ENCODE measurements around the gene PLEKHG4. TPM values are rescaled to one million over a fixed set of nuclear protein-coding genes. Genes with fewer than 3 reads are reported as not detected.

PLEKHG4 gene
- total RNA-seq, 1 experiment from 2014 or later = 14.0 TPM

DNA sequence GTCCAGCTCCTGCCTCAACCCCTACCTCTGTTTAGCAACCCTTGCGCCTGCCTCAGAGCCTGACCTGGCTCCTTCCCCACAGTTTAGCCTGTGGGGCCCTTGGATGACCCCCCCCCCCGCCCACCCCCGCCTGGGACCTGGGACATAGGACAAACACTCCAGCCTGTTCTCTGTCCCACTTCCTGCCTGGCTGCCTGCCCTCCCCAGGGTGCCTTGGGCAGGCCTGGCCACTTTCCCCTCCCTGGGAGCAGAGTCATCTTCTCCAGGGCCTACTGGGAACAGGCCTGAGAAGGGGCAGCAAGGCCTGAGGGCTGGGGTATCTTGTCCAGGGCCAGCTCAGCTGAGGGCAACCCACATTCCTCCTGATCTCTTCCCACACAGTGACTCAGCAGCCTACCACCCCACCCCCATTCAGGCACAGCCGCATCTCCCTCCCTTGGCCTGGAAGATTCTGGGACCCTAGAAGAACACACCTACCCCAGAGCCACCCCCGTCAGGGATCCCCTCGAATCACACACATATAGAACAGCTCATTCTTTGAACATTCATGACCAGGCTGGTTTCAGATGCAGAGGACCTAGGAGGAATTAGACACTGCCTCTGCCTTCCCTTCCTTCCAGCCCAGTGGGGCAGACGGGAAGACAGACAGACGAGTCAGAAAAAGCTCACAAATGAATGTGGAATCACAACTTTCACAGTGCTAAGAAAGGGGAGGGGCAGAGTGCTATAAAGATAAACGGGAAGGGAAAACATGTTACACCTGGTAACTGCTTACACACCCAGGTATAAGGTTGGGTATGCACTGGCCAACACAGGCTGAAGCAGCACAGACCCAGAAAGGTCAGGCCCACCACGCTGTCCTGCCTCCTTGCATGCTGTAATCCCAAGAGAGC is 38.1 kb upstream of the PLEKHG4 start:
- Histone ChIP-seq H4K20me1 (ENCODE audit: insufficient read depth) (no peaks in the 10 kb centered on the region), H3K27ac (peak overlapping the region; percentile 84), H3K9me2 (ENCODE audit: insufficient read depth) (no peaks in the 10 kb centered on the region), H3K4me2 (peak overlapping the region; percentile 65), H3F3A (ENCODE audit: insufficient read depth, low read depth) (peaks cover 83% of the 10 kb centered on the region), H3K27me3 (ENCODE audit: insufficient read depth, low read depth) (no peaks in the 10 kb centered on the region), H3K36me3 (ENCODE audit: low read depth) (peaks cover 7% of the 10 kb centered on the region; the same call in 1 of the 2 replicates), H3K9me3 (ENCODE audit: insufficient read depth, low read depth) (no peaks in the 10 kb centered on the region), H3K4me3 (peak overlapping the region; percentile 13; the same call in 1 of the 2 replicates), H2AFZ (no peak overlapping the region), H3K4me1 (replicated peaks; ENCODE audit: insufficient read depth) (peaks cover 64% of the 10 kb centered on the region), H3K79me2 (ENCODE audit: low read depth) (peaks cover 57% of the 10 kb centered on the region)
- POLR2A ChIA-PET (ENCODE audit: unreplicated experiment) = interaction anchor here (0.6 to 0.8 kb wide), 5 partner anchors 28 to 321 kb away, joined by 3 to 12 read pairs (median 4); partner anchors contain the start of genes CTCF, FBXL8 and TRADD
- intact Hi-C loops (cut with micrococcal nuclease; ENCODE audit: unreplicated experiment) = loop anchor here (1.0 to 10.0 kb wide), 2 partner anchors 14 to 994 kb away; partner anchors contain the start of genes ESRP2 and TMEM208
- CTCF ChIA-PET = interaction anchor here (0.6 to 1.2 kb wide), 2 partner anchors 97 to 188 kb away, joined by 3 to 4 read pairs; no protein-coding TSS in a partner anchor
- peak; percentile 84 to 90 for DNase-seq
- BruUV-seq (replicated peaks) = no TSS peak
- TF ChIP-seq EZH2 (IDR thresholded peaks at IDR 0.05; ENCODE audit: low read depth) (no peak), CTCF (conservative IDR thresholded peaks at IDR 0.05) (no peak)

DNA sequence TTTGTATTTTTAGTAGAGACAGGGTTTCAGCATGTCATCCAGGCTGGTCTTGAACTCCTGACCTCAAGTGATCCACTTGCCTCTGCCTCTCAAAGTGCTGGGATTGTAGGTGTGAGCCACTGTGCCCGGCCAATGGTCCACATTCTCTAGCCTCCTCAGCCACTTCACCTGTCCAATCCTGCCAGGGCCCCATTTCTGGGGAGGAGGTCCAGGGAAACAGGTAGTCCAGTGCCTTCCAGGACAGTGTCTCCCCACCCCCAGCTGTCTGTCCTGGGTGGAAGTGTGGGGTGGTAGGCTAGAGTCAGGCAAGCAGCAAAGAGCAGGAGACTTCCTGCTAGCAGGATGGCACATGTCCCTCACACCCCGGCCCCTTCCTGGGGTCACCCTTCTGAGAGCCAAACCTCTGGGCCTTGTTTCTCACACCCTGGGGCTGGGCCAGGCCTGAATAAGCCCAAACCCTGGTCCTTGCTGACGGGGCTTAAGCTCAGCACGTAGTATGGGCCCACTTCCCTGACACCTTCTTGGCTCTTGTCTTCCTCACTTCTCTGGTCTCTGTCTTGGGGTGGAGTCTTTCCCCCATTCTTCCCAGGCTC is 37.1 kb upstream of the PLEKHG4 start:
- Histone ChIP-seq H3K4me3 (no peak overlapping the region; the same call in 1 of the 2 replicates), H3K4me2 (peak overlapping the region; percentile 49), H3K36me3 (ENCODE audit: low read depth) (peaks cover 2% of the 10 kb centered on the region; the same call in 1 of the 2 replicates), H3K27ac (peak overlapping the region; percentile 84), H3K79me2 (ENCODE audit: low read depth) (peaks cover 57% of the 10 kb centered on the region), H3F3A (ENCODE audit: insufficient read depth, low read depth) (peaks cover 90% of the 10 kb centered on the region), H3K27me3 (ENCODE audit: insufficient read depth, low read depth) (no peaks in the 10 kb centered on the region), H3K9me3 (ENCODE audit: insufficient read depth, low read depth) (no peaks in the 10 kb centered on the region), H3K4me1 (replicated peaks; ENCODE audit: insufficient read depth) (peaks cover 64% of the 10 kb centered on the region), H2AFZ (no peak overlapping the region), H4K20me1 (ENCODE audit: insufficient read depth) (no peaks in the 10 kb centered on the region), H3K9me2 (ENCODE audit: insufficient read depth) (no peaks in the 10 kb centered on the region)
- ChIA-PET CTCF (no interaction called here), POLR2A (ENCODE audit: unreplicated experiment) (interaction anchor here (0.7 to 0.8 kb wide), 2 partner anchors 40 to 82 kb away, joined by 4 read pairs; partner anchors contain the start of genes FBXL8 and TRADD)
- BruUV-seq (replicated peaks) = no TSS peak
- intact Hi-C loops (cut with micrococcal nuclease; ENCODE audit: unreplicated experiment) = loop anchor here (10.0 kb wide), 1 partner anchor 993 kb away; the partner anchor contains the start of gene ESRP2
- no peak for DNase-seq
- no peak for TF ChIP-seq CTCF (conservative IDR thresholded peaks at IDR 0.05)

DNA sequence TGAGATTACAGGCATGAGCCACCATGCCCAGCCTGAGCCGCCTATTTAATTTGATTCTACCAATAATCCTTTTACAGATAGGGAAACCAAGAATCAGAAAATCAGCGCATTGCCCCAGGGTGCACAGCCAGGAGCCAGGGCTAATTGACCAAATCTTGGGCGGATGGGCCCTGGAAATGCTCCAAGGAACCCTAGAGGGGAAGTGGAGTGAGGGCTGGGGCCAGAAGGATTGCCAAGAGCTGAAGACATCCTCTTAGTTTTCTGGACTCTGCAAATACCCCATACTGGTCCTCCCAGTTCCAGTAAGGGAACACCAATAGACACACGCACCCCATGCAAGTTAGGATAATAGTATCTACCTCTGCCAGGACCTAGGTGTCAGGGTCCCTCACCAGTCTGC is 35.9 kb upstream of the PLEKHG4 start:
- peaks cover 73% of the 10 kb centered on the region for H3K4me1 ChIP-seq (replicated peaks; ENCODE audit: insufficient read depth)
- H2AFZ ChIP-seq = no peak overlapping the region

More for the DNA sequence above, 35.9 kb upstream of the PLEKHG4 start:
- Histone ChIP-seq H3K4me3 (no peak overlapping the region), H3K27ac (peak overlapping the region; percentile 76), H3K9me2 (ENCODE audit: insufficient read depth) (no peaks in the 10 kb centered on the region), H3F3A (ENCODE audit: insufficient read depth, low read depth) (peaks cover 86% of the 10 kb centered on the region), H3K36me3 (ENCODE audit: low read depth) (no peaks in the 10 kb centered on the region; the same call in 1 of the 2 replicates), H3K27me3 (ENCODE audit: insufficient read depth, low read depth) (no peaks in the 10 kb centered on the region), H3K79me2 (ENCODE audit: low read depth) (peaks cover 57% of the 10 kb centered on the region), H3K4me2 (peak overlapping the region; percentile 87), H4K20me1 (ENCODE audit: insufficient read depth) (no peaks in the 10 kb centered on the region), H3K9me3 (ENCODE audit: insufficient read depth, low read depth) (no peaks in the 10 kb centered on the region)
- DNase-seq = no peak
- POLR2A ChIA-PET (ENCODE audit: unreplicated experiment) = no interaction called here
- BruUV-seq (replicated peaks) = no TSS peak
- intact Hi-C loops (cut with micrococcal nuclease; ENCODE audit: unreplicated experiment) = loop anchor here (10.0 kb wide), 1 partner anchor 991 kb away; the partner anchor contains the start of gene ESRP2
- CTCF ChIA-PET = interaction anchor here (0.5 kb wide), 1 partner anchor 576 kb away, joined by 3 read pairs; no protein-coding TSS in a partner anchor
- TF ChIP-seq CTCF (conservative IDR thresholded peaks at IDR 0.05) (no peak), EZH2 (IDR thresholded peaks at IDR 0.05; ENCODE audit: low read depth) (no peak)

Data from PC-9 (cell line).